WTC11 (cell line): ENCODE results near the gene TMC7. TPM values are rescaled to one million over a fixed set of nuclear protein-coding genes. Genes with fewer than 3 reads are reported as not detected.
A peak's percentile ranks its signal among the peaks of the same experiment; 100 is the strongest.

ENCODE experiments used
- ATAC-seq: fragments of 200-7000 bp; cut with Tn5 transposase; 2 replicates; pipeline ENCODE4 v1.10.0; 2021; ENCODE audit warnings: mild to moderate bottlenecking, moderate library complexity
- CTCF ChIA-PET: fragments of 300-600 bp; sonication (Branson Sonifier 250); formaldehyde crosslinking; loops from one replicate; lab custom pipeline; 2021; ENCODE audit warnings: antibody characterized with exemption; lab: Charles Lee
- POLR2A ChIA-PET: fragments of 350-600 bp; sonication (Branson Sonifier 250); formaldehyde crosslinking; loops from one replicate; lab custom pipeline; 2021; ENCODE audit warnings: antibody characterized with exemption; lab: Charles Lee
- DNase-seq: peaks from one replicate; pipeline ENCODE4 v3.0.0; 2021; ENCODE audit warnings: low spot score
- H3K27ac Mint-ChIP-seq: 2 replicates; pipeline ENCODE4 v1.8.0; 2021; ENCODE audit warnings: mixed read lengths
- H3K27me3 Mint-ChIP-seq: 2 replicates; pipeline ENCODE4 v1.8.0; 2021; ENCODE audit warnings: low read depth, mild to moderate bottlenecking, moderate library complexity, mixed read lengths
- H3K36me3 Mint-ChIP-seq: 2 replicates; pipeline ENCODE4 v1.8.0; 2021; ENCODE audit warnings: mixed read lengths
- H3K4me1 Mint-ChIP-seq: 2 replicates; pipeline ENCODE4 v1.8.0; 2022; ENCODE audit warnings: mixed read lengths
- H3K4me3 Mint-ChIP-seq: 2 replicates; pipeline ENCODE4 v1.8.0; 2021; ENCODE audit warnings: mild to moderate bottlenecking, moderate library complexity, mixed read lengths
- H3K9me3 Mint-ChIP-seq: 2 replicates; pipeline ENCODE4 v1.8.0; 2021; ENCODE audit warnings: mixed read lengths
- ATF1 ChIP-seq: sonication (generic); formaldehyde crosslinking; IDR thresholded peaks from 2 replicates; pipeline ENCODE4 v1.8.1; 2023; ENCODE audit warnings: mild to moderate bottlenecking, moderate library complexity, missing genetic modification reagents
- EMX1 ChIP-seq: fragments of 250-450 bp; sonication (Bioruptor Pico); IDR thresholded peaks from 2 replicates; pipeline ENCODE4 v1.8.0; 2021; ENCODE audit warnings: mild to moderate bottlenecking
- GABPB1 ChIP-seq: sonication (generic); formaldehyde crosslinking; IDR thresholded peaks from 2 replicates; pipeline ENCODE4 v1.8.1; 2023; ENCODE audit warnings: mild to moderate bottlenecking, missing genetic modification reagents
- MXD4 ChIP-seq: fragments of 250-450 bp; sonication (Bioruptor Pico); IDR thresholded peaks from 2 replicates; pipeline ENCODE4 v1.8.0; 2021; ENCODE audit warnings: mild to moderate bottlenecking, moderate library complexity, borderline replicate concordance
- NFATC4 ChIP-seq: fragments of 250-450 bp; sonication (Bioruptor Pico); IDR thresholded peaks from 2 replicates; pipeline ENCODE4 v1.9.0; 2021; ENCODE audit warnings: mild to moderate bottlenecking
- PREB ChIP-seq: sonication (generic); formaldehyde crosslinking; IDR thresholded peaks from 2 replicates; pipeline ENCODE4 v1.8.1; 2022; ENCODE audit warnings: mild to moderate bottlenecking, missing genetic modification reagents, moderate library complexity, borderline replicate concordance
- TP53 ChIP-seq: sonication (generic); formaldehyde crosslinking; IDR thresholded peaks from 2 replicates; pipeline ENCODE4 v1.8.1; 2023; ENCODE audit warnings: mild to moderate bottlenecking, missing genetic modification reagents
- ZNF281 ChIP-seq: sonication (generic); formaldehyde crosslinking; IDR thresholded peaks from 2 replicates; pipeline ENCODE4 v1.8.0; 2023; ENCODE audit warnings: mild to moderate bottlenecking, missing genetic modification reagents
- ZNF423 ChIP-seq: fragments of 250-450 bp; sonication (Bioruptor Pico); IDR thresholded peaks from 2 replicates; pipeline ENCODE4 v2.1.2; 2022; ENCODE audit warnings: mild to moderate bottlenecking, moderate library complexity
- total RNA-seq: library from RNA; stranded (reverse); gene quantifications from 3 replicates; pipeline ENCODE4 v1.2.3, GENCODE V29; 2021
- TF ChIP-seq, protein P1 (sequence below): fragments of 250-450 bp; sonication (Bioruptor Pico); IDR thresholded peaks from 2 replicates; pipeline ENCODE4 v1.8.0; 2021; ENCODE audit warnings: mild to moderate bottlenecking
- TF ChIP-seq, protein P2 (sequence below): sonication (generic); formaldehyde crosslinking; IDR thresholded peaks from 2 replicates; pipeline ENCODE4 v1.8.0; 2023; ENCODE audit warnings: missing genetic modification reagents, mild to moderate bottlenecking, borderline replicate concordance
- TF ChIP-seq, protein P3 (sequence below): sonication (generic); formaldehyde crosslinking; IDR thresholded peaks from 2 replicates; pipeline ENCODE4 v1.8.1; 2023; ENCODE audit warnings: mild to moderate bottlenecking, missing genetic modification reagents
- TF ChIP-seq, protein P4 (sequence below): sonication (generic); formaldehyde crosslinking; IDR thresholded peaks from 2 replicates; pipeline ENCODE4 v1.8.1; 2023; ENCODE audit warnings: mild to moderate bottlenecking, moderate library complexity, missing genetic modification reagents

The TMC7 gene
- total RNA-seq, 1 experiment from 2014 or later, result 2.5 TPM

DNA sequence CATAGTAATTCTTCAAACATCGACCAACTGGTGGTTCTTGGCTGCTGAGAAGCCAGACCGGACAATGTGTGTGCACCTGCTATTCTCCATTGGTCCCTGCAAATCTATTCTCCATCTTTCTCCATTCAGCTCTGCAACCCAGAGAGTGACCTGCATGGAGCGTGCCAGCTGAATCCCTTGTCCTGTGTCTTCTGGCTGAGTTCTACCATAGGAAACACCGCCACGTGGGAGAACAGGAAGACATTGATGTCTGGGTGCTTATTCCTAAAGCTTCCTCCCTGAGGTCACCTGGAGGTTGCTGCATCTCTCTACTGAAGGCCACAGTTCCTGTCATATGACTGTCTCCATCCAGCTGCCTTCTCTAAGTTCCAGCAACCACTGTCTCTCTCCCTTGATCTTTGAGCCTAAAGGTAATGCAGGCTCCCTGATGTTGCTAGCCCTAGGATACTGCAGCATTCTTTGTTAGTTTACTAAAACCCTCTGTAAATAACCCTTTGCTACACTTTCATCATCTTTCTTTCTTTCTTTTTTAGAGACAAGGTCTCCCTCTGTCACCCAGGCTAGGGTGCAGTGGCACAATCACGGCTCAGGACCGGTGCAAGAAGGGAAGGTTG is 46.9 kb upstream of the TMC7 start:
- POLR2A ChIA-PET, result interaction anchor here (1.3 kb wide), 1 partner anchor 11 kb away, joined by 3 read pairs; the partner anchor contains the start of gene SMG1
- no peak overlapping the region for H3K4me3 Mint-ChIP-seq
- TF ChIP-seq, protein P1, sequence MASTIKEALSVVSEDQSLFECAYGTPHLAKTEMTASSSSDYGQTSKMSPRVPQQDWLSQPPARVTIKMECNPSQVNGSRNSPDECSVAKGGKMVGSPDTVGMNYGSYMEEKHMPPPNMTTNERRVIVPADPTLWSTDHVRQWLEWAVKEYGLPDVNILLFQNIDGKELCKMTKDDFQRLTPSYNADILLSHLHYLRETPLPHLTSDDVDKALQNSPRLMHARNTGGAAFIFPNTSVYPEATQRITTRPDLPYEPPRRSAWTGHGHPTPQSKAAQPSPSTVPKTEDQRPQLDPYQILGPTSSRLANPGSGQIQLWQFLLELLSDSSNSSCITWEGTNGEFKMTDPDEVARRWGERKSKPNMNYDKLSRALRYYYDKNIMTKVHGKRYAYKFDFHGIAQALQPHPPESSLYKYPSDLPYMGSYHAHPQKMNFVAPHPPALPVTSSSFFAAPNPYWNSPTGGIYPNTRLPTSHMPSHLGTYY (CRISPR knock-in tag), result no peak
- TF ChIP-seq, protein P2, sequence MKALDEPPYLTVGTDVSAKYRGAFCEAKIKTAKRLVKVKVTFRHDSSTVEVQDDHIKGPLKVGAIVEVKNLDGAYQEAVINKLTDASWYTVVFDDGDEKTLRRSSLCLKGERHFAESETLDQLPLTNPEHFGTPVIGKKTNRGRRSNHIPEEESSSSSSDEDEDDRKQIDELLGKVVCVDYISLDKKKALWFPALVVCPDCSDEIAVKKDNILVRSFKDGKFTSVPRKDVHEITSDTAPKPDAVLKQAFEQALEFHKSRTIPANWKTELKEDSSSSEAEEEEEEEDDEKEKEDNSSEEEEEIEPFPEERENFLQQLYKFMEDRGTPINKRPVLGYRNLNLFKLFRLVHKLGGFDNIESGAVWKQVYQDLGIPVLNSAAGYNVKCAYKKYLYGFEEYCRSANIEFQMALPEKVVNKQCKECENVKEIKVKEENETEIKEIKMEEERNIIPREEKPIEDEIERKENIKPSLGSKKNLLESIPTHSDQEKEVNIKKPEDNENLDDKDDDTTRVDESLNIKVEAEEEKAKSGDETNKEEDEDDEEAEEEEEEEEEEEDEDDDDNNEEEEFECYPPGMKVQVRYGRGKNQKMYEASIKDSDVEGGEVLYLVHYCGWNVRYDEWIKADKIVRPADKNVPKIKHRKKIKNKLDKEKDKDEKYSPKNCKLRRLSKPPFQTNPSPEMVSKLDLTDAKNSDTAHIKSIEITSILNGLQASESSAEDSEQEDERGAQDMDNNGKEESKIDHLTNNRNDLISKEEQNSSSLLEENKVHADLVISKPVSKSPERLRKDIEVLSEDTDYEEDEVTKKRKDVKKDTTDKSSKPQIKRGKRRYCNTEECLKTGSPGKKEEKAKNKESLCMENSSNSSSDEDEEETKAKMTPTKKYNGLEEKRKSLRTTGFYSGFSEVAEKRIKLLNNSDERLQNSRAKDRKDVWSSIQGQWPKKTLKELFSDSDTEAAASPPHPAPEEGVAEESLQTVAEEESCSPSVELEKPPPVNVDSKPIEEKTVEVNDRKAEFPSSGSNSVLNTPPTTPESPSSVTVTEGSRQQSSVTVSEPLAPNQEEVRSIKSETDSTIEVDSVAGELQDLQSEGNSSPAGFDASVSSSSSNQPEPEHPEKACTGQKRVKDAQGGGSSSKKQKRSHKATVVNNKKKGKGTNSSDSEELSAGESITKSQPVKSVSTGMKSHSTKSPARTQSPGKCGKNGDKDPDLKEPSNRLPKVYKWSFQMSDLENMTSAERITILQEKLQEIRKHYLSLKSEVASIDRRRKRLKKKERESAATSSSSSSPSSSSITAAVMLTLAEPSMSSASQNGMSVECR (CRISPR knock-in tag), result no peak
- peak; percentile 93 for TF ChIP-seq GABPB1
- TF ChIP-seq ZNF281 (CRISPR knock-in tag), result no peak
- no peak for TF ChIP-seq NFATC4 (CRISPR knock-in tag)
- TF ChIP-seq, all 79 proteins: peak for 1
- ATAC-seq (no peak), DNase-seq (no peak)
- no peaks in the 10 kb centered on the region for H3K36me3 Mint-ChIP-seq
- H3K9me3 Mint-ChIP-seq, result no peaks in the 10 kb centered on the region
- H3K4me1 Mint-ChIP-seq, result peaks cover 15% of the 10 kb centered on the region; the same call in 1 of the 2 replicates
- CTCF ChIA-PET, result interaction anchor here (1.8 kb wide), 1 partner anchor 10 kb away, joined by 9 read pairs; no protein-coding TSS in a partner anchor
- H3K27ac Mint-ChIP-seq, result no peak overlapping the region
- no peaks in the 10 kb centered on the region; the same call in 1 of the 2 replicates for H3K27me3 Mint-ChIP-seq

GRCh38 chr16:18937390-18937789 is 46.3 kb upstream of the TMC7 start:
- DNase-seq, result no peak
- no peak for ATAC-seq
- no peak overlapping the region for H3K27ac Mint-ChIP-seq
- no peaks in the 10 kb centered on the region for H3K36me3 Mint-ChIP-seq
- ChIA-PET CTCF (interaction anchor here (1.8 kb wide), 1 partner anchor 9 kb away, joined by 9 read pairs; no protein-coding TSS in a partner anchor), POLR2A (interaction anchor here (1.3 kb wide), 1 partner anchor 12 kb away, joined by 3 read pairs; the partner anchor contains the start of gene SMG1)
- H3K4me3 Mint-ChIP-seq, result no peak overlapping the region
- no peaks in the 10 kb centered on the region; the same call in 1 of the 2 replicates for H3K27me3 Mint-ChIP-seq
- peaks cover 12% of the 10 kb centered on the region; the same call in 1 of the 2 replicates for H3K4me1 Mint-ChIP-seq
- TF ChIP-seq MXD4 (no peak), ZNF281 (CRISPR knock-in tag) (no peak)
- H3K9me3 Mint-ChIP-seq, result no peaks in the 10 kb centered on the region

DNA sequence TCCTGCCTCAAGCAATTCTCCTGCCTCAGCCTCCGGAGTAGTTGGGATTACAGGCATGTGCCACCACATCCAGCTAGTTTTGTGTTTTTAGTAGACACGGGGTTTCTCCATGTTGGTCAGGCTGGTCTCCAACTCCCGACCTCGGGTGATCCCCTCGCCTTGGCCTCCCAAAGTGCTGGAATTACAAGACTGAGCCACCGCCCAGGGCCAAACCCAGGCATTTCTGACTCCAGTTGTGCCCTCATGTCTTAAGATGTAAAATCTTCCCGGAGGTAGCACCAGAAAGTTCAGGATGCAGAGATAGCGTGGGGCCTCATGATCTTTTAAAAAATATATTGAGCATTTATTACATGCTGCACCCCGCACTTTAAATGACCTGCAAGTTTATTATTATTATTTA is 44.7 kb upstream of the TMC7 start:
- DNase-seq (no peak), ATAC-seq (no peak)
- CTCF ChIA-PET, result no interaction called here
- POLR2A ChIA-PET, result no interaction called here
- no peak overlapping the region for H3K27ac Mint-ChIP-seq
- H3K9me3 Mint-ChIP-seq, result no peaks in the 10 kb centered on the region
- H3K4me3 Mint-ChIP-seq, result no peak overlapping the region
- no peaks in the 10 kb centered on the region for H3K36me3 Mint-ChIP-seq
- no peaks in the 10 kb centered on the region; the same call in 1 of the 2 replicates for H3K27me3 Mint-ChIP-seq
- no peaks in the 10 kb centered on the region for H3K4me1 Mint-ChIP-seq
- TF ChIP-seq, protein P3, sequence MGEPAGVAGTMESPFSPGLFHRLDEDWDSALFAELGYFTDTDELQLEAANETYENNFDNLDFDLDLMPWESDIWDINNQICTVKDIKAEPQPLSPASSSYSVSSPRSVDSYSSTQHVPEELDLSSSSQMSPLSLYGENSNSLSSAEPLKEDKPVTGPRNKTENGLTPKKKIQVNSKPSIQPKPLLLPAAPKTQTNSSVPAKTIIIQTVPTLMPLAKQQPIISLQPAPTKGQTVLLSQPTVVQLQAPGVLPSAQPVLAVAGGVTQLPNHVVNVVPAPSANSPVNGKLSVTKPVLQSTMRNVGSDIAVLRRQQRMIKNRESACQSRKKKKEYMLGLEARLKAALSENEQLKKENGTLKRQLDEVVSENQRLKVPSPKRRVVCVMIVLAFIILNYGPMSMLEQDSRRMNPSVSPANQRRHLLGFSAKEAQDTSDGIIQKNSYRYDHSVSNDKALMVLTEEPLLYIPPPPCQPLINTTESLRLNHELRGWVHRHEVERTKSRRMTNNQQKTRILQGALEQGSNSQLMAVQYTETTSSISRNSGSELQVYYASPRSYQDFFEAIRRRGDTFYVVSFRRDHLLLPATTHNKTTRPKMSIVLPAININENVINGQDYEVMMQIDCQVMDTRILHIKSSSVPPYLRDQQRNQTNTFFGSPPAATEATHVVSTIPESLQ, result no peak
- TF ChIP-seq, protein P4, sequence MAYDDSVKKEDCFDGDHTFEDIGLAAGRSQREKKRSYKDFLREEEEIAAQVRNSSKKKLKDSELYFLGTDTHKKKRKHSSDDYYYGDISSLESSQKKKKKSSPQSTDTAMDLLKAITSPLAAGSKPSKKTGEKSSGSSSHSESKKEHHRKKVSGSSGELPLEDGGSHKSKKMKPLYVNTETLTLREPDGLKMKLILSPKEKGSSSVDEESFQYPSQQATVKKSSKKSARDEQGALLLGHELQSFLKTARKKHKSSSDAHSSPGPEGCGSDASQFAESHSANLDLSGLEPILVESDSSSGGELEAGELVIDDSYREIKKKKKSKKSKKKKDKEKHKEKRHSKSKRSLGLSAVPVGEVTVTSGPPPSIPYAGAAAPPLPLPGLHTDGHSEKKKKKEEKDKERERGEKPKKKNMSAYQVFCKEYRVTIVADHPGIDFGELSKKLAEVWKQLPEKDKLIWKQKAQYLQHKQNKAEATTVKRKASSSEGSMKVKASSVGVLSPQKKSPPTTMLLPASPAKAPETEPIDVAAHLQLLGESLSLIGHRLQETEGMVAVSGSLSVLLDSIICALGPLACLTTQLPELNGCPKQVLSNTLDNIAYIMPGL (CRISPR knock-in tag), result no peak
- no peak for TF ChIP-seq EMX1 (CRISPR knock-in tag)
- TF ChIP-seq ATF1 (CRISPR knock-in tag), result no peak
- no peak for TF ChIP-seq ZNF423 (CRISPR knock-in tag)
- no peak for TF ChIP-seq TP53 (CRISPR knock-in tag)
- no peak for TF ChIP-seq PREB
